Right atrium auricular region (tissue), 2 donors: ENCODE data around the gene NUDT8. TPM values are rescaled to one million over a fixed set of nuclear protein-coding genes. Genes with fewer than 3 reads are reported as not detected.
A peak's percentile ranks its signal among the peaks of the same experiment; 100 is the strongest.

Experiments used
- DNase-seq: peaks from one replicate; pipeline ENCODE4 v3.0.0-alpha.2; 2019; ENCODE audit warnings: low spot score
- H3K27ac ChIP-seq, 2 donors: fragments of 200-600 bp; sonication (generic); 1 replicate in 1 of 2; 2 replicates in 1 of 2; pipeline ENCODE4 v1.5.1; 2016 to 2019
- H3K27me3 ChIP-seq, 2 donors: fragments of 200-600 bp; sonication (generic); one replicate each; pipeline versions ENCODE4 v1.5.1 to v1.6.0; 2017 to 2019
- H3K36me3 ChIP-seq: fragments of 200-600 bp; sonication (generic); one replicate; pipeline ENCODE4 v1.5.1; 2016
- H3K4me1 ChIP-seq, 2 donors: fragments of 200-600 bp; sonication (generic); one replicate each; pipeline versions ENCODE4 v1.5.1 to v1.6.0; 2017 to 2019
- H3K4me3 ChIP-seq, 2 donors: fragments of 200-600 bp; sonication (generic); 1 replicate in 1 of 2; 2 replicates in 1 of 2; pipeline ENCODE4 v1.5.1; 2017 to 2019; ENCODE audit warnings: mild to moderate bottlenecking in 1 of 2, moderate library complexity in 1 of 2
- H3K9me3 ChIP-seq, 2 donors: fragments of 200-600 bp; sonication (generic); one replicate each; pipeline ENCODE4 v1.5.1; 2019
- CTCF ChIP-seq, 2 donors: fragments of 200-600 bp; sonication (generic); IDR thresholded peaks; one replicate each; pipeline ENCODE4 v1.5.1; 2019; ENCODE audit warnings: antibody characterized with exemption in 2 of 2
- total RNA-seq, 2 donors: library from RNA; depleted of rRNA; stranded (reverse); fragments of >200 nt; gene quantifications; one replicate each; pipeline ENCODE4 v1.1.0, GENCODE V29; 2016

NUDT8 gene
- total RNA-seq, 2 donors from 2014 or later: 29.8 to 78.6 TPM

- DNase-seq: no peak
- Histone ChIP-seq H3K4me3 (no peak overlapping the region), H3K36me3 (peaks cover 46% of the 10 kb centered on the region), H3K9me3 (no peaks in the 10 kb centered on the region), H3K4me1 (peaks cover 0 to 45% of the 10 kb centered on the region in 2 donors), H3K27me3 (no peaks in the 10 kb centered on the region), H3K27ac (no peak overlapping the region)
- TF ChIP-seq CTCF (IDR thresholded peaks at IDR 0.05): no peak
Observed at GRCh38 chr11:67610302-67610868, 19.4 kb downstream of the NUDT8 start.

- Histone ChIP-seq H3K4me3 (no peak overlapping the region), H3K9me3 (no peaks in the 10 kb centered on the region), H3K27ac (no peak overlapping the region), H3K4me1 (peaks cover 0 to 34% of the 10 kb centered on the region in 2 donors), H3K27me3 (no peaks in the 10 kb centered on the region), H3K36me3 (peaks cover 46% of the 10 kb centered on the region)
- TF ChIP-seq CTCF (IDR thresholded peaks at IDR 0.05): no peak
- DNase-seq: no peak
Observed at GRCh38 chr11:67609316-67609715, 20.4 kb downstream of the NUDT8 start.

GRCh38 chr11:67608486-67608885 lies 21.3 kb downstream of the NUDT8 start:
- H3K4me3 ChIP-seq: no peak overlapping the region
- peaks cover 46% of the 10 kb centered on the region for H3K36me3 ChIP-seq
- TF ChIP-seq CTCF (IDR thresholded peaks at IDR 0.05): no peak
- H3K4me1 ChIP-seq: peaks cover 0 to 26% of the 10 kb centered on the region in 2 donors
- no peaks in the 10 kb centered on the region for H3K9me3 ChIP-seq
- H3K27me3 ChIP-seq: no peaks in the 10 kb centered on the region
- no peak for DNase-seq
- H3K27ac ChIP-seq: no peak overlapping the region

- DNase-seq: no peak
- H3K4me3 ChIP-seq: peak overlapping the region; percentile 95 to 99
- H3K9me3 ChIP-seq: no peaks in the 10 kb centered on the region
- peak overlapping the region; percentile 93 to 94 for H3K27ac ChIP-seq
- H3K36me3 ChIP-seq: peaks cover 41% of the 10 kb centered on the region
- TF ChIP-seq CTCF (IDR thresholded peaks at IDR 0.05): no peak
- peaks cover 0 to 24% of the 10 kb centered on the region in 2 donors for H3K4me1 ChIP-seq
- H3K27me3 ChIP-seq: no peaks in the 10 kb centered on the region
Observed at GRCh38 chr11:67607507-67607906, 22.2 kb downstream of the NUDT8 start.

GRCh38 chr11:67606492-67607295 lies 23.0 kb downstream of the NUDT8 start, which contains the start of gene NDUFV1:
TSS of gene NDUFV1 (plus strand) at chr11:67606936. CDS start at chr11:67607005, 69 bp downstream.
- H3K36me3 ChIP-seq: peaks cover 33% of the 10 kb centered on the region
- peak; percentile 53 to 75 for TF ChIP-seq CTCF (IDR thresholded peaks at IDR 0.05)

More at GRCh38 chr11:67606492-67607295, 23.0 kb downstream of the NUDT8 start, which contains the start of gene NDUFV1:
- no peaks in the 10 kb centered on the region for H3K9me3 ChIP-seq
- H3K27me3 ChIP-seq: no peaks in the 10 kb centered on the region
- H3K4me3 ChIP-seq: peak within 1 kb of the TSS; percentile 95 to 99
- H3K4me1 ChIP-seq: peaks cover 0 to 24% of the 10 kb centered on the region in 2 donors
- peak within 1 kb of the TSS; percentile 93 to 94 for H3K27ac ChIP-seq
- peak; percentile 96 for DNase-seq
